ENCODE results near the gene TTC27. TPM values are rescaled to one million over a fixed set of nuclear protein-coding genes. Genes with fewer than 3 reads are reported as not detected.

Gene TTC27
- total RNA-seq, 4 donors from 2014 or later = 10.5 to 46.2 (median 17.9) TPM

DNA sequence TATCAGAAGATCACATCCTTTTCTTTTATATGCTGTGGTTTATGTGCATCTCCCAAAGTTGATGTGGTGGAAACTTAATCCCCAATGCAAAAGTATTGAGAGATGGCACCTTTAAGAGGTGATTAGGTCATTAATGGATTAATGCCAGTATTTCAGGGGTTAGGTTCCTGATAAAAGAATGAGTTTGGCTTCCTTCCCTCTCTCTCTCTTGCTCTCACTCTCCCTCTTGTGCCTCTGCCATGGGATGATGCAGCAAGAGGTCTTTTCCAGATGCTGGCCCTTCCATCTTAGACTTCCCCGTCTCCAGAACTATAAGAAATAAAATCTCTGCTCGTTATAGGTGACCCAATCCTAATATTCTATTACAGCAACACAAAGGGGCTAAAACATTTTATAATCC lies 85.0 kb downstream of the TTC27 start:
- no peak overlapping the region for H3K4me3 ChIP-seq
- H3K36me3 ChIP-seq = no peaks in the 10 kb centered on the region
- TF ChIP-seq POLR2A (IDR thresholded peaks at IDR 0.05) (no peak), CTCF (IDR thresholded peaks at IDR 0.05) (no peak)
- DNase-seq = no peak
- no peaks in the 10 kb centered on the region for H3K9me3 ChIP-seq
- no peaks in the 10 kb centered on the region for H3K27me3 ChIP-seq
- intact Hi-C loops (cut with DNase I; ENCODE audit: low total_unique reads) = no loop called here
- H3K27ac ChIP-seq = peak overlapping the region in 1 of 2 donors; percentile 20
- H3K4me1 ChIP-seq = peaks cover 7 to 12% of the 10 kb centered on the region in 2 donors

DNA sequence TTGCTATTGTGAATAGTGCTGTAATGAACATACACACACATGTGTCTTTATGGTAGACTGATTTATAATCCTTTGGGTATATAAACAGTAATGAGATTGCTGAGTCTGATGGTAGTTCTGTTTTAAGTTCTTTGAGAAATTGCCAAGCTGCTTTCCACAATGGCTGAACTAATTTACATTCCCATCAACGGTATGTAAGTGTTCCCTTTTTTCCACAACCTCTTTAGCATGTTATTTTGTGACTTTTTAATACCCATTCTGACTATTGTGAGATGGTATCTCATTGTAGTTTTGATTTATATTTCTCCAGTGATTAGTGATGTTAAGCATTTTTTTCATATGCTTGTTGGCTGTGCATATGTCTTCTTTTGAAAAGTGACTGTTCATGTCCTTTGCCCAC lies 86.7 kb downstream of the TTC27 start:
- no peak for DNase-seq
- no peak for TF ChIP-seq CTCF (IDR thresholded peaks at IDR 0.05)
- Histone ChIP-seq H3K4me3 (no peak overlapping the region), H3K36me3 (no peaks in the 10 kb centered on the region), H3K27me3 (no peaks in the 10 kb centered on the region), H3K27ac (peak overlapping the region in 1 of 2 donors; percentile 68), H3K9me3 (no peaks in the 10 kb centered on the region), H3K4me1 (peaks cover 7 to 12% of the 10 kb centered on the region in 2 donors)
- intact Hi-C loops (cut with DNase I; ENCODE audit: low total_unique reads) = no loop called here

- peak overlapping the region in 1 of 2 donors; percentile 68 for H3K27ac ChIP-seq
Observed at GRCh38 chr2:32715391-32715841, 87.6 kb downstream of the TTC27 start.

DNA sequence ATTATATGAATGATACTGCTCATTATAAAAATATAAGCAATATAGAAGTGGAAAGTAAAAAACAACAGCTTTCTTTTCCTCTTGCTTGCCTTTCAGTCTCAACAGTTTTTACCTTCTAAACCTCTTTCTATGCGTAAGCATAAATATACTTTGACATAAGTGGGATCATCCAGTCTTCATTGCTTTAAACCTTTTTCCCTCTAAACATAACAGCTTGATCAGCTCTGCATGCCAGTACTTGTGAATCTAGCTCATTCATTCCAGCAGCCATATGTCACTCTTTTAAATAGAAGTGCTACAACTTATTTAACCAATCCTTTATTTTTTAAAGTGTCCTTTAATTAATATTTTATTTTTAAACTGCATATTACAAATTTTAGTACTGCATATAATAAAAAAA lies 88.1 kb downstream of the TTC27 start:
- intact Hi-C loops (cut with DNase I; ENCODE audit: low total_unique reads) = no loop called here
- DNase-seq = no peak
- Histone ChIP-seq H3K27ac (no peak overlapping the region), H3K4me1 (peaks cover 7 to 12% of the 10 kb centered on the region in 2 donors), H3K9me3 (no peaks in the 10 kb centered on the region), H3K4me3 (no peak overlapping the region), H3K36me3 (no peaks in the 10 kb centered on the region), H3K27me3 (no peaks in the 10 kb centered on the region)
- TF ChIP-seq CTCF (IDR thresholded peaks at IDR 0.05) (no peak), POLR2A (IDR thresholded peaks at IDR 0.05) (no peak)

More at GRCh38 chr2:32715391-32715841, 87.6 kb downstream of the TTC27 start:
- Histone ChIP-seq H3K27me3 (no peaks in the 10 kb centered on the region), H3K36me3 (no peaks in the 10 kb centered on the region), H3K4me3 (no peak overlapping the region), H3K4me1 (peaks cover 7 to 12% of the 10 kb centered on the region in 2 donors), H3K9me3 (no peaks in the 10 kb centered on the region)
- no peak for TF ChIP-seq POLR2A (IDR thresholded peaks at IDR 0.05)
- no peak for TF ChIP-seq CTCF (IDR thresholded peaks at IDR 0.05)
- intact Hi-C loops (cut with DNase I; ENCODE audit: low total_unique reads) = no loop called here
- DNase-seq = no peak

DNA sequence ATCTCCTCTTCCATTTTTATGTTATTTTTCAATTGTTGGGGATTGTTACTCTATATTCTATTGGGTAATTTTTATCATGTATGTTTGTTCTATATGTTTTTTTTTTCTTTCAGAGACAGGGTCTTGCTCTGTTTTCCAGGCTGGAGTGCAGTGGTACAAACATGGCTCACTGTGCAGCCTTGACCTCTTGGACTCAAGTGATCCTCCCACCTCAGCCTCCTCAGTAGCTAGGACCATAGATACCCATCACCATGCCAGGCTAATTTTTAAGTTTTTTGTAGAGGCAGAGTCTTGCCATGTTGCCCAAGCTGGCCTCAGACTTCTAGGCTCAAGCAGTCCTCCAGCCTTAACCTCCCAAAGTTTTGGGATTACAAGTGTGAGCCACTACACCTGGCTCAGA lies 88.7 kb downstream of the TTC27 start:
- H3K27me3 ChIP-seq = no peaks in the 10 kb centered on the region
- no peak for DNase-seq
- no peak overlapping the region for H3K4me3 ChIP-seq
- TF ChIP-seq POLR2A (IDR thresholded peaks at IDR 0.05) (no peak), CTCF (IDR thresholded peaks at IDR 0.05) (no peak)
- peaks cover 1 to 9% of the 10 kb centered on the region in 2 donors for H3K4me1 ChIP-seq
- no peaks in the 10 kb centered on the region for H3K9me3 ChIP-seq
- no peaks in the 10 kb centered on the region for H3K36me3 ChIP-seq
- no peak overlapping the region for H3K27ac ChIP-seq
- intact Hi-C loops (cut with DNase I; ENCODE audit: low total_unique reads) = no loop called here

Data from uterus (tissue), 4 donors.